ENCODE data around the gene FAM170B. TPM values are rescaled to one million over a fixed set of nuclear protein-coding genes. Genes with fewer than 3 reads are reported as not detected.

Gene FAM170B
- polyA plus RNA-seq, 1 donor, result not detected

GRCh38 chr10:49105076-49105475 lies 28.7 kb downstream of the FAM170B start:
- DNase-seq, result no peak

GRCh38 chr10:49104323-49104722 lies 29.5 kb downstream of the FAM170B start:
- no peak for DNase-seq

- DNase-seq, result no peak
Observed at GRCh38 chr10:49103761-49104160, 30.1 kb downstream of the FAM170B start.

GRCh38 chr10:49099046-49099445 lies 34.8 kb downstream of the FAM170B start:
- DNase-seq, result no peak

GRCh38 chr10:49096890-49097445 lies 36.9 kb downstream of the FAM170B start:
- DNase-seq, result no peak

- DNase-seq, result no peak
Observed at GRCh38 chr10:49094646-49095045, 39.2 kb downstream of the FAM170B start.

- DNase-seq, result no peak
Observed at GRCh38 chr10:49093922-49094321, 39.9 kb downstream of the FAM170B start.

- DNase-seq, result no peak
Observed at GRCh38 chr10:49092477-49092876, 41.3 kb downstream of the FAM170B start.

GRCh38 chr10:49091450-49092210 lies 42.2 kb downstream of the FAM170B start:
- no peak for DNase-seq

GRCh38 chr10:49090696-49091380 lies 43.0 kb downstream of the FAM170B start:
- no peak for DNase-seq

- DNase-seq, result no peak
Observed at GRCh38 chr10:49090189-49090575, 43.6 kb downstream of the FAM170B start.

GRCh38 chr10:49089557-49090188 lies 44.1 kb downstream of the FAM170B start:
- DNase-seq, result no peak

- no peak for DNase-seq
Observed at GRCh38 chr10:49089152-49089551, 44.7 kb downstream of the FAM170B start.

- no peak for DNase-seq
Observed at GRCh38 chr10:49086889-49087288, 46.9 kb downstream of the FAM170B start.

GRCh38 chr10:49083261-49083660 lies 50.6 kb downstream of the FAM170B start:
- DNase-seq, result no peak

GRCh38 chr10:49082766-49083165 lies 51.1 kb downstream of the FAM170B start:
- no peak for DNase-seq

GRCh38 chr10:49081547-49082275 lies 52.1 kb downstream of the FAM170B start:
- DNase-seq, result no peak

Other genes with a start within 250 kb of the FAM170B start
- 0.20 TPM for gene LRRC18, start 194.2 kb downstream of the FAM170B start, polyA plus RNA-seq (ENCODE audit: insufficient read length)
- 15.8 TPM for gene VSTM4, start 18.5 kb downstream of the FAM170B start, polyA plus RNA-seq (ENCODE audit: insufficient read length)
- gene TMEM273, start 54.4 kb upstream of the FAM170B start, polyA plus RNA-seq (ENCODE audit: insufficient read length), result 2.0 TPM
- gene C10orf71, start 165.1 kb upstream of the FAM170B start, polyA plus RNA-seq (ENCODE audit: insufficient read length), result 0.15 TPM

Measured in left kidney (tissue), 2 donors.